GM10248 (cell line): ENCODE results near the gene SLCO4C1.
A peak's percentile ranks its signal among the peaks of the same experiment; 100 is the strongest.
"Not testable (repeated sequence)": the region's sequence is repeated elsewhere in the genome, so short reads cannot be mapped to it uniquely, and the experiment has no call there.

Experiments used
- CTCF ChIA-PET: fragments of 300-600 bp; sonication (Branson Sonifier 250); formaldehyde crosslinking; extraction: SDS; loops from one replicate; lab custom pipeline; 2021; ENCODE audit warnings: antibody characterized with exemption; lab: Yijun Ruan, JAX
- POLR2A ChIA-PET: fragments of 350-650 bp; sonication (Branson Sonifier 250); formaldehyde crosslinking; extraction: SDS; loops from one replicate; lab custom pipeline; 2020; ENCODE audit warnings: antibody characterized with exemption; lab: Yijun Ruan, JAX
- DNase-seq: peaks from one replicate; pipeline ENCODE4 v3.0.0; 2012; ENCODE audit errors: extremely low spot score
- CTCF ChIP-seq: IDR thresholded peaks from 2 replicates; pipeline ENCODE4 v1.5.1; 2012; ENCODE audit warnings: mild to moderate bottlenecking, low read depth; ENCODE audit errors: extremely low read depth, missing control alignments, control extremely low read depth

The SLCO4C1 gene

GRCh38 chr5:102296178-102296817, at the start of gene SLCO4C1:
TSS of gene SLCO4C1 (minus strand) at chr5:102296284. CDS start at chr5:102296262, 22 bp downstream.
- CTCF ChIA-PET = interaction anchor here (0.6 to 2.5 kb wide), 18 partner anchors 8 to 254 kb away, joined by 3 to 20 read pairs (median 3); no protein-coding TSS in a partner anchor
- POLR2A ChIA-PET = no interaction called here
- peak; percentile 70 for TF ChIP-seq CTCF
- DNase-seq = peak; percentile 83

- TF ChIP-seq CTCF = no peak
- ChIA-PET POLR2A (no interaction called here), CTCF (interaction anchor here (1.2 kb wide), 1 partner anchor 28 kb away, joined by 3 read pairs; no protein-coding TSS in a partner anchor)
- no peak for DNase-seq
Measured at GRCh38 chr5:102341681-102342288, 45.7 kb upstream of the SLCO4C1 start.

GRCh38 chr5:102324714-102325113, 28.6 kb upstream of the SLCO4C1 start:
- no peak for DNase-seq
- TF ChIP-seq CTCF = no peak
- ChIA-PET CTCF (no interaction called here), POLR2A (no interaction called here)

- POLR2A ChIA-PET, DNase-seq: not testable (repeated sequence)
- CTCF ChIA-PET = interaction anchor here (0.7 kb wide), 1 partner anchor 23 kb away, joined by 3 read pairs; the partner anchor contains the start of gene SLCO4C1
Measured at GRCh38 chr5:102318801-102319200, 22.7 kb upstream of the SLCO4C1 start.

- POLR2A ChIA-PET = no interaction called here
- no peak for TF ChIP-seq CTCF
- CTCF ChIA-PET = interaction anchor here (0.7 to 1.7 kb wide), 6 partner anchors 10 to 47 kb away, joined by 3 to 5 read pairs (median 3); partner anchors contain the start of gene SLCO4C1
- no peak for DNase-seq
Measured at GRCh38 chr5:102314328-102314727, 18.2 kb upstream of the SLCO4C1 start.

- POLR2A ChIA-PET = no interaction called here
- no peak for TF ChIP-seq CTCF
- CTCF ChIA-PET = interaction anchor here (0.7 to 1.7 kb wide), 7 partner anchors 9 to 48 kb away, joined by 3 to 5 read pairs (median 3); partner anchors contain the start of gene SLCO4C1
- DNase-seq = no peak
Measured at GRCh38 chr5:102313912-102314311, 17.8 kb upstream of the SLCO4C1 start.
